MM.1S (cell line): ENCODE results near the gene RABEP2.

Source experiments
- EZH2phosphoT487 ChIP-seq: fragments of 300-600 bp; sonication (generic); IDR thresholded peaks from 2 replicates; pipeline ENCODE4 v1.6.1; 2018; ENCODE audit warnings: antibody characterized with exemption, low read length
- TF ChIP-seq, protein P1 (sequence below): fragments of 300-600 bp; sonication (generic); IDR thresholded peaks from 2 replicates; pipeline ENCODE4 v1.5.1; 2016; ENCODE audit warnings: antibody characterized with exemption, low read length, mixed read lengths

- TF ChIP-seq, protein P1, sequence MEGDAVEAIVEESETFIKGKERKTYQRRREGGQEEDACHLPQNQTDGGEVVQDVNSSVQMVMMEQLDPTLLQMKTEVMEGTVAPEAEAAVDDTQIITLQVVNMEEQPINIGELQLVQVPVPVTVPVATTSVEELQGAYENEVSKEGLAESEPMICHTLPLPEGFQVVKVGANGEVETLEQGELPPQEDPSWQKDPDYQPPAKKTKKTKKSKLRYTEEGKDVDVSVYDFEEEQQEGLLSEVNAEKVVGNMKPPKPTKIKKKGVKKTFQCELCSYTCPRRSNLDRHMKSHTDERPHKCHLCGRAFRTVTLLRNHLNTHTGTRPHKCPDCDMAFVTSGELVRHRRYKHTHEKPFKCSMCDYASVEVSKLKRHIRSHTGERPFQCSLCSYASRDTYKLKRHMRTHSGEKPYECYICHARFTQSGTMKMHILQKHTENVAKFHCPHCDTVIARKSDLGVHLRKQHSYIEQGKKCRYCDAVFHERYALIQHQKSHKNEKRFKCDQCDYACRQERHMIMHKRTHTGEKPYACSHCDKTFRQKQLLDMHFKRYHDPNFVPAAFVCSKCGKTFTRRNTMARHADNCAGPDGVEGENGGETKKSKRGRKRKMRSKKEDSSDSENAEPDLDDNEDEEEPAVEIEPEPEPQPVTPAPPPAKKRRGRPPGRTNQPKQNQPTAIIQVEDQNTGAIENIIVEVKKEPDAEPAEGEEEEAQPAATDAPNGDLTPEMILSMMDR, result no peak
- TF ChIP-seq EZH2phosphoT487, result no peak
Observed at GRCh38 chr16:28886945-28887344, 38.1 kb downstream of the RABEP2 start.
